GM18526 (cell line): ENCODE measurements around the gene LCORL.

Source experiments
- POLR2A ChIP-seq: IDR thresholded peaks from 3 replicates; pipeline ENCODE4 v1.6.1; 2011; ENCODE audit not compliant: insufficient read length; ENCODE audit errors: extremely low read depth

LCORL gene

DNA sequence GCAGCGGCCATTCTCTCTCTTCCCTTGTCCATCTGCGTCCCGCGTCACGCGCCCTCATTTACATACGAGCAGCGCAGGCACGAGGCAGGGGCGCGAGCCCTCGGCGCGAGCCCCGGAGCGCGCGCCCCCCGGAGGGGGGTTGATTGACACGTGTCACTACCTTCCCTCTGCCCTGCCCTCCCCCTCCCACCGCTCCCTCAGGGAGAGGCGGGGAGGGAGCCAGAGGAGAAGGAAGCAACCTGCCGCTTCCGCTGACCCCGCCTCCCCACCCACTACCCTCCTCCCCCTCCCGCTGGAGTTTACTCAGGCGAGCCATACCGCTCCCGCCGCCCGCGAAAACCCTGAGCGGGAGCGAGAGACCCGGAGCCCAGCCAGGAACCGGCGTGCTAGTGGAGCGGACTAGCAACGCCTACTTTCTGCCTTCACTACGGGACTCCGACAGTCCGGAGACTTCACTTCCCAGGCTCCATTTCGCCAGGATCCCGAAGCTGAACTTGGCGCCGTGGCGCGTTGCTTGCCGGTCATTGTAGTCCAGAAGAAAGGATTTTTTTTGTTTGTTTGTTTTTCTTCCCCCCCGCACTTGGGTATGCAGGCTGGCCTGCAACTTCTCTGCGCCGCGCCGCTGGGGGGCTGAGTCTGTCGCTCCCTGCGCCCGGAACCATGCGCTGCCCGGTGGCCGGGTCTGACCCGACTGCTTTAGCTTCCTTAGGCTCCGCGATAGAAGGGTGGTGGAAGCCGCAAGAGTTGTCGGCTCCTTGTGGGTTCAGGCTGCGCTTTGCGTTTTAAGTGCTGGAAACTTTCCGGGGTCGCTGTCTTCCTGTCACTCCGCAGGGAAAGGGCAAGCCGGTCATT is at the start of gene LCORL:
Gene LCORL, minus strand, starts transcription at position 36 of the 852 bp plus-strand sequence. Its CDS starts 4 bp downstream, at position 32.
- peak; percentile 56 for TF ChIP-seq POLR2A

DNA sequence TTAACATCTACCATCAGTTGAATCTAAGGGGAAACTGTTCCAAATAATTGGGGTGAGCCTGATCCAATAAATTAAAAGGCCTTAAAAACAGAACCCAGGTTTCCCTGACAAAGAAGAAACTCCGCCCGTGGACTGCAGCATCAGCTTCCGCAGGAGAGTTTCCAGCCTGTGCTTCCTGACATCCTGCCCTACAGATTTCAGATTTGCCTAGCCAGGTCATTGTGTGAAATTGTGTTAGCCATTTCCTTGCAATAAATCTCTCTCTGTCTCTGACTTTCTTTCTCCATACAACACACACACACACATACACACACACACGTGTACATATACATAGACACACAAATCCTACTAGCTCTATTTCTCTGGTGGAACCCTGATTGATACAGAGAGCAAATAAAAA is 48.3 kb upstream of the LCORL start:
- no peak for TF ChIP-seq POLR2A

DNA sequence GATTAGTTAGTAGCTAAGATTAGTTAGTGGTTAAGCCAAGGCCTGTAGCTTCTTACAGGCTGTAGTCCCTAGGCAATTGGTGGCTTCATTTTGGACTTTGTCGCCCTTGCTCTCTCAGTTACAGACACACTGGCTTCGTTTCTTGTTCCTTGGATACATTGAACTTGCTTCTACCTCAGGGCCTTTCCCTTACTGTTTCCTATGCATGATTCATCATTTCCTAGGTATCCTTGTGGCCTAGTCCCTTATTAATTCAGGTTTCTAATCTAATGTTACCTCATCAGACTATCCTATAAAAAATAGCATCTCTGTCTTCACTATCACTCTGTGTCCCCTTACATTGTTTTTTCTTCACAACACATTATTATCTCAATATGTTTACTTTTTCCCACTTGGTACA is 45.5 kb upstream of the LCORL start:
- TF ChIP-seq POLR2A = no peak

DNA sequence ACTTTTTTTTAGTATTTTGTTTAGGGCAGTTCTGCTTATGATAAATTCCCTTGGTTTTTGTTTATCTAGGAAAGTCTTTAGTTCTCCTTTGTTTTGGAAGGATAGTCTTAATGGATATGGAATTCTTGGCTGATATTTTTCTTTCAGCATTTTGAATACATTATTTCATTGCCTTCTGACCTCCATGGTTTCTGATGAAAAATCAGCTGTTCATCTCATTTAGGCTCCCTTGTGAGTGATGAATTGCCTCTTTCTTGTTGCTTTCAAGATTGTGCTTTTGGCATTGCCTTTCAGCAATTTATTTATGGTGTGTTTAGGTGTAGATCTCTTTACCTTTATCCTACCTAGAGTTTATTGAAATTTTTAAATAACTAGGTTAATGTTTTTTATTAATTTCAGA is 41.5 kb upstream of the LCORL start:
- TF ChIP-seq POLR2A = no peak

DNA sequence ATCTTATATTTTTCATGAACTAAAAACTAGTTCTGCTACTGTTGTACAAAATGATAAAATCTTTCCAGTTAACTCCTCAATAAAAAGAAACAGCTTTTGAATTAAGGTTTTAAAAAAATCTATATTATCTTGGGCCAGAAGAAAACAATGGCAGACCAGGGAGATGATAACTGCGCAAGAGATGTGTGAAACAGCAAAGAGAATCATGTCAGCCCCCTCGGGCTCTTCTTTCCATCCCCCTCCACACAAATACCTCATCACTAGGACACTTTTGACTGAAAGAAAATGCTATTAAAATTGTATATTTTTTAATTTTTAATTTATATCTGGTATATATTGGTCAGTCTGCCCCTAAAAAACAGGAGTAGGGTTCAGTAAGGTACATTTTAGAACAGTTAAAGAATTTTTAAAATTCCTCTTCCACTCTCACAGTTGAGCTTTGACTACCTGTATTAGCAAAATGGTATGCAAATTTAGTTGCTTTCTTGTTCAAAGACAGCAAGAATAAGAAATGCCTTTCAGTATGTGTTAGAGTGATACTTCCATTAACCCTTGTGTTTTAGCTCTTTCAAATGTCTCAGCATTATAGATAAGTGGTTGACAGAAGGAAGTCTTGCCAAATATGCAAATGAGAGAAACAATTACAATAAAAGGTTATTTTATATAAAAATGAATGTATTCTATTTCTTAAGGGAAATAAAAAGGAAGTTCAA is 36.4 kb upstream of the LCORL start:
- TF ChIP-seq POLR2A = no peak

DNA sequence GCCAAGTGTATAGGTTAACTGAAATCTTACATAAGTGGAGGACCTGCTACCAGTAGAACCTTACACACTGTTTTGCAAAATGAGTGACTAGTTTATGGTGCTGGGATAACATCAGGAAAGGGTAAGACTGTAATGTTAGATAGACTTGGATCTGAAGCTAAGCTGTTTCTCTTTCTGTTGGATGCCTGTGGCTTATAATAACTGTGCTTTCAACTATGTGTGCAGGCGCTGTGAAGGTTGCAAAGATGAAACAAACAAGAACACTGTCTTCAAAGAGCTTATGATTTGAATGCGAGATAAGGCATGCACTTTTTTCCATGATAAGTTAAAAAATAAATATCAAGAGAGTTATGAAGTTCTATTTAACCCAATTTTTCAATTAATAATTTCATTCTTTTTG is 34.5 kb upstream of the LCORL start:
- no peak for TF ChIP-seq POLR2A

DNA sequence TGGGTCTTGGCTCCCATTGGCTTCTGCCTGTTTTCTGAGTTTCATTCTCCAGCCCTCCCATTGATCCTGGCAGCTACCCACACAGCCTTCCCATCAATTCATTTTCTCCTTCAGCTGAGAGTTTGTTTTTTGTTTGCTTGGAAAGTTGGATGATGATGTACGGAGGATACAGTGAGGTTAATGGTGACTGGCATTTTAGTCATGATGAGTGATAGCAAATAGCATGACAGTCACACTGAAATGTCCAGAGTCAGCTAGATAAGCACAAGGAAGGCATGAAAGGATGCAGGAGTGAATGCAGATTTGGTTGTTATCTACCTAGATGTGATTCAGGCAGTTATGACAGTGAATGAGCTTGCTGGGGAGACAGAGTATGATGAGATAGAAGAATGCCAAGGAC is 30.6 kb upstream of the LCORL start:
- TF ChIP-seq POLR2A = no peak

DNA sequence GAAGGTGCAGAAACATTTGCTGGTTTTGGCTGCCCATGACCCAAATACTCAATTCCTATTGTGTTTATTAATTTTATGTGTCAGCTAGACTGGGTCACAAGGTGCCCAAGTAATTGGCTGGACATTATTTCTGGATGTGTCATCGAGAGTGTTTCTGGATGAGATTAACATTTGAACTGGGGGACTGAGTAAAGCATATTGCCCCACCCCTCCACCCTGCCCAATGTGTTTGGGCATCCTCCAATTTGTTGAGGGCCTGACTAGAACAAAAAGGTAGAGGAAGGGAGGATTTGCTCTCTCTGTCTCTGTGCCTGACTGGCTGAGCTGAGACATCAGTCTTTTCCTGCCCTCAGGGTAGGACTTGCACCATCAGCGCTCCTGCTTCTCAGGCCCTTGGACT is 29.7 kb upstream of the LCORL start:
- no peak for TF ChIP-seq POLR2A

DNA sequence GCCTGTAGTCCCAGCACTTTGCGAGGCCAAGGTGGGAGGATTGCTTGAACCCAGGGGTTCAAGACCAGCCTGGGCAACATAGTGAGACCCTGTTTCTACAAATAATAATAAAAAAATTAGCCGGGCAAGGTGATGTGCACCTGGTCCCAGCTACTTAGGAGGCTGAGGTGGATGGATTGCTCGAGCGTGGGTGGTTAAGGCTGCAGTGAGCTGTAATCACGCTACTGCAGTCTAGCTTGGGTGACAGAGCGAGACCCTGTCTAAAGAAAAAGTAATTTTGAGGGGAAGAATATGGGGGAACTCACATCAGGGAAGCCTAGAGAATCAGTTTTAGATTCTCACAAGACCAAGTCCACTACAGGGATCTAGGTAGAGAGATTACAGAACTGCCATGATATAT is 28.9 kb upstream of the LCORL start:
- TF ChIP-seq POLR2A = no peak

DNA sequence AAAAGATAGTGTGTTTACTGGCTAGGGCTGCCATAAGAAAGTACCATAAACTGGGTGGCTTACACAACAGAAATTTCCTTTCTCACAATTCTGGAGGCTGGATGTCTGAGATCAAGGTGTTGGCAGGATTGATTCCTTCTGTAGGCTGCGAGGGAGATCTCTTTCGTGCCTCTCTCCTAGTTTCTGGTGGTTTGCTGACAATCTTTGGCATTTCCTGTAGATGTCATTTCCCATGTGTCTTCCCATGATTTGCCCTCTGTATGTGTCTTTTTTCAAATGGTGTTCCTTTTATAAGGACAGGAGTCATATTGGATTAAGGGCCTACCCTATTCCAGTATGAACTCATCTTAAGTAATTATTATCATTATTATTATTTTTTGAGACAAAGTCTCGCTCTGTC is 27.9 kb upstream of the LCORL start:
- no peak for TF ChIP-seq POLR2A

DNA sequence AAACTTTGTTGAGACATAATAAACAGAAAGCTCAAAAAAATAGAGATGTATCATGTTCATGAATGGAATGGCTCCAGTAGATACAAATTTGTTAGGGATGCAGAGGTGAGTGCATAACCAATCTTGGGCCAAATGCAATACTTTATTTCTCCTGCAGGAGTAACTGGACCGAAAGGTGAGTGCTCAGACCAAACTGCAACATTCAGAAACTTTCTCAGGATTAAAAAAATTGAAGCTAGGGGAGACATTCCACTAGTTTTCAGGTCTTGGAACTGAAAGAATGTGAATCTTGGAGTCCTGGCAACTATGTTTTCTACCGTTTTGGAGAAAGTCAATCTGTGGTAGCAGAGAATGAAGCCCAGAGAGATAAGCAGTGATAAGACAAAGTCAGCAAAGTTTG is 21.2 kb upstream of the LCORL start:
- TF ChIP-seq POLR2A = no peak

DNA sequence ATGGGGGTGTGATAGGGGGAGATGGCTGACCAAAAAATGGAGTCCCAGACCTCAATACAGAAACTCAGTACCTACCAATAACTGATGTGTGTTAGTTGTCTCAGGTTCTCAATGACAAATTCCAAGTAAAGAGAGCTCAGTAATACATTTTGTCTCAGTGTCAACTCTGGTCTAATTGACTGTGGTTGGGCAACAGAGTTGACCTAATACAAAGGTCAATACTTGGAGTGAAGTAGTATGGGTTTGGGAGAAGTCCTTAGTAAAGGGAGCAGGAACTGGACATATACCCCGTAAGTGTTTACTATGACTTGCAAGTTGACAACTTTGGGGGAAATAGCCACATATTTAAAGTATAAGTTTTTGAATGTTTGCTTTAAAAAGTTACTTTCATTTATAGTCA is 20.5 kb upstream of the LCORL start:
- no peak for TF ChIP-seq POLR2A

DNA sequence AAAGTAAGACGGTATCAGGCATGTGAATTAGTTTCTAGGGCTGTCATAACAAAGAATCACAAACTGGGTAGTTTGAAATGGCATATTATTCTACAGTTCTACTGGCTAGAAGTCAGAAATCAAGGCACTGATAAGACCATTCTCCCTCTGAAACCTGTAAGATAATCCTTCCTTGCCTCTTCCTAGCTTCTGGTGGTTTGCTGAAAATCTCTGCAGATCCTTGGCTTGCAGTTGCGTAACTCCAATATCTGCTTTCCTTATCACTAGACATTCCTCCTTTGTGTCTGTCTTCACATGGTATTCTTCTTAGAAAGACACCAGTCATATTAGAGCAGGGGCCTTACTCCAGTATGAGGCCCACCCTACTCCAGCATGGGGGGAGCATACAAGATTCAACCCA is 19.6 kb upstream of the LCORL start:
- TF ChIP-seq POLR2A = no peak

DNA sequence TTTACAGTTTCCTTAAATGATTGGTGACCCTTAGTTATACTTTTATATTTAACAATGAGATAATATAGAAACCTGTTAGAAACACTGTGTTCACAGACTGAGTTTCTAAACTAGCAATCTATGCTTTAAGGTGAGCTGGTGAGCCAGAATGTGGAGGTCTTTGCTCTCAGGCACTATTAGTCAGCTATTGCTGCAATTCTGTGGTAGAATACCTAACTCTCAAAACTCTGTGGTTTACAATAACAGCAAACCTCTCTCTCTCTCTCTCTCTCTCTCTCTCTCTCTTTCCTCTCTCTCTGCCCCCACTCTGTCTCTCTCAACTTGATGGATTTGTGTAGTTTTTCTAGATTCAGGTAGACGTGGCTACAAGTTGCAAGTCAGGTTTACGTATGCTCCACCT is 17.6 kb upstream of the LCORL start:
- no peak for TF ChIP-seq POLR2A

DNA sequence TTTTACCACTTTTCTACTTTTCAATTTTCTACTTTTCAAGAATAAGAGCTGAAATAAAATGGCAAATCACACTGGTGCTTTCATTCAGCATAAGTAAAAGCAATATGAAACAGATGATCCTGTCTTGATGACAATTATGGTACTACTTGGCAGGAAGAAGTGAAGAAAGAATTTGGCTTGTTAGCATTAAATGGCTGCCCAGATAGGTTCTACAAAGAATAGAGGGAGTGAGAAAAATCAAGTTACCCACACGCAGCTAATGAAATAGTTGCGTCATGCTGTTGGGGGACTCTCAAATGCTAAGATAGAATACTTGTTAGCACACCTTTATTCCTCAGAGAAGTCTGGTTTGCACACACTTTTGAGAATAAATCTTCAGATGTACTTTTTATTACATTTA is 12.5 kb upstream of the LCORL start:
- no peak for TF ChIP-seq POLR2A
